Stimulated activated CD8-positive, alpha-beta memory T cell treated with anti-CD3 and anti-CD28 coated beads, Interleukin-2, amount 100 ng/mL, for 1 hour (primary cell): ENCODE results near the gene IER5L.
"Not testable (repeated sequence)": the region's sequence is repeated elsewhere in the genome, so short reads cannot be mapped to it uniquely, and the experiment has no call there.

ENCODE experiments used
- DNase-seq, 2 donors: peaks; one replicate each; pipeline ENCODE4 v3.0.0-alpha.2; 2020; ENCODE audit warnings: low read depth in 2 of 2

The IER5L gene

DNA sequence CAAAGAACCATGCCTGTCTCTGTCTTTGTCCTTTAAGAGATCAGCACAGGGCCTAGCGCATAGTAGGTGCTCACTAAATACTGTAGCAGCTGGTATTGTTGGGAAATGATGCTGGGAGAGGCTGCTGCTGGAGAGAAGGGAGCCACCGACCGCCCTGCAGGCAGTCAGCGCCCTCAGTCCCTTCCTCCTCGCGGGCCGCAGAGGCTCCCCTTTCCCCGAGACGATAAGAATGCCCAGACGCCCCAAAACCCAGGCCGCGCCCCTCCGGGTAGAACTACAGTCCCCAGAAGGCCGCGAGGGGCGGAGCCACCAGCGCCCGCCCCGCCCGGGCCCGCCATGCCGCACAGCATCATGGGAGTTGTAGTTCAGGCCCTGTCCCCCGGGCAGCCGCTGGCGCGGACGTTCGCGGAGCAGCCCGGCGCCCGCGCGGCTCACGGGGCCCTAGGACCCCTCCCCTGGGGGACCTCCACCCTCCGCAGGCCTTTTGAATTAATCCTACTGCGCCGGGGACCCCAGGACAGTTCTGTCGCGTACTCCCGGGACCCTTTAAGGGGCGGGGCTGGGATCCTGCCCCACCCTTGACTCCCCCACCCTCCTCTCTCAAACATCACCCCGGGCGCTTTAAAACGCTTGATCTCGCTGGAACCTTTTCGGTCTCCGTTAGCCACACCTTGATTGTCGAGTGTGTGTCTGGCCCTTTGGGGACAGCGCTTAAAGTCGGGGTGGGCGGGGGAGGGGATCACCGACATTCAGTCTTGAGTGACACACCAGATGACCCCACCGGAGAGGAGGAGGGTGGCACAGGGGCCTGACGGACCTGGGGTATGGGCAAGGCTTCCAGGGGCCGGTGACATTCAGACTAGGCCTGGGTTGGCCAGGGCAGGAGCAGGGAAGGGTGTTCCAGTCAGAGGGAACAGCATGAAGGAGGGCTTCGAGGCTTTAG lies 24.8 kb upstream of the IER5L start:
- peak; percentile 75 to 83 for DNase-seq

DNA sequence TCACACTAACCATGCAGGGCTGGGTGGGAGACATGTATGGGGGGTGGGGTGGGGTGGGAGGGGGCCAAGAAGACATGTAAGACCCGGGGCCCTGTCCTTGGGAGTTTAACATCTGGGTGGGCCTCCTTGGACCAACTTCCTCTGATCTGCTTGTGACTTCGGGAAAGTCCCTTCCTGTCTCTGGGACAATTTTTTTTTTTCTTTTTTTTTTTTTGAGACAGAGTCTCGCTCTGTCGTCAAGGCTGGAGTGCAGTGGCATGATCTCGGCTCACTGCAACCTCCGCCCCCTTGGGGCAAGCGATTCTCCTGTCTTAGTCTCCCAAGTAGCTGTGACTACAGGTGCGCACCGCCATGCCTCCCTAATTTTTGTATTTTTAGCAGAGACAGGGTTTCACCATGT lies 23.8 kb upstream of the IER5L start:
- no peak for DNase-seq

DNA sequence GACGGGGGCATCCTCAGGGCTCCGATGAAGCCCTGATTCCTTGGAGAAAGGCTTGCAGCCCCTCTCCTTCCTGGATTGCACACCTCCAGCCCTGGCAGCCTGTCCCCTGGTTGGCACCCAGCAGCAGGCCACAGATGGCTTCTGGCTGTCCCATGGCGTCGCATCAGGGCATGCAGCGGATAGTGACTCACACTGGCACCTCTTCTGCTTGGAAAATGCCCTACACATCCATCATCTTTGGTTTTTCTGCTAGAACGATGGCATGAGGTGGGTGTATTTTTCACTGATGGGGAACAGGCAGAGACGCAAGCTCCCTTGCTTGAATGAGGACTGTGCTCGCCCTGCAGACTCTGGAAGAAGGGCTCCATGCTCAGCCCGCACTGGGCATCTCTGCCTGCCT lies 23.2 kb upstream of the IER5L start:
- no peak for DNase-seq

DNA sequence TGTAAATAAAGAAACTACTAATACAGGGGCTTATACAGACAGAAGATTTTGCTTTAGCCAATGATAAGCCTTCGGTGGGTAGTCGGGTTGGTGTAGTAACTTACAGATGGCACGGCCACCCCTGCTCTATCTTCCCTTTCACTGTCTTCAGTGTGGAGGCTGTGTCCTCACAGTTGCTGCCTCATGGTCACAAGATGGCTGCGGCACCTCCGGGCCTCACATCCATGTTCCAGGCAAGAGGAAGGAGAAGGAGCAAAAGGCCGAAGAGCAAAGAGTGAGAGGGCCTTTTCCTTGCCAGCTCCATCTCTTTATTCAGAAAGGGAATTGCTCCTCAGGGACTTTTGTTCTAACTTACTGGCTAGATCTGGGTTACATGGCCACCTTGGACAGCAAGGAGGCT lies 22.2 kb upstream of the IER5L start:
- DNase-seq: no peak

DNA sequence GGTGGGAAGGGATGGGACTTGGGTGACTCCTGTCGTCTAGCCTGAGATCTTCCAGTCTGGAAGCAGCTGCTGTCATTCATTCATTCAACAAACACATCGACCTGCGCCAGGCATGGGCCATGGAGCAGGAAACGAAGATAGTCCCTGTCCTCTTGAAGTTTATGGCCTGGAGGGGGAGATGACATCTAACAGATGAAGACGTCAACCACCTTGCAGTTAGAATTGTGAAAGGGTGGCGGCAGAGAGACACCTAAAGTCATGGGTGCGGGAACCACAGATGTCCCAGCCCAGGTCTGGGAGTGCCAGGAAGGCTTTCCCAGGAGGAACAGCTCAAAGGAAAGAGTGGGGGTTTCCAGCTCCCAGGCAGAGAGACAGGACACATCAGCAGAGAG lies 21.0 kb upstream of the IER5L start:
- DNase-seq: no peak

DNA sequence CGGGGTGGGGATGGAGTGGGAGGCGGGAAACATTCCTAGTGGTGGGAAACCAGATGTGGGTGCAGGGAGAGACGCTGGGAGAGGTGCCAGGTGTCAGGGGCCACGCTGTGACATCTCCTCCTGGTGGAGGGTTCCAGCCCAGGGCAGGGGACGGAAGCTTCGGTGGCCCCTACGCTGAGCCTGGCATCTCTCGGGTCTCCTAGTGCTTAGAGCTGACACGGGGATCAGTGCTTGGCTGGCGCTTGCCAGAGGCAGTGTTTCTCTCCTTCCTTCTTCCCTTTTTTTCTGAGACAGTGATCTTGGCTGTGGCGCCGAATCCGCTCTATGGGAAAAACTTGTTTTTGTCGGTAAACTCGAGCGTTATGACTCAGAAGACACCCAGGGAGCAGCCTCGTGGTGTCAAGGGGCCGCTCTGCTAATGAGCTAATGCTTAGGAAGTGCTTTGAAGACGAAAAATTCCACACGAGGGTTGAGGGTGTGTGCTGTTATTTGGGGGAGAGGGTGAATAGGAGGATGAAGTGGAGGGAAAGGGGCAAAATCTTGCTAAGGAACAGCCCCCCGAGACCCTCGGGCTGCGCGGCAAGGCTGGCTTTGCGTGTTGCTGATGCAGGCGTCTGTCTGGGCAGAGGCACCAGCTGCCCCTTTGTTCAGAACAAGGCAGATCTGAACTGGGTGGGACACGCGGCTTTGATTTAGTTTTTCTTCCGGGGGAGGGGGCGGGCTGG lies 20.4 kb upstream of the IER5L start:
- no peak for DNase-seq

DNA sequence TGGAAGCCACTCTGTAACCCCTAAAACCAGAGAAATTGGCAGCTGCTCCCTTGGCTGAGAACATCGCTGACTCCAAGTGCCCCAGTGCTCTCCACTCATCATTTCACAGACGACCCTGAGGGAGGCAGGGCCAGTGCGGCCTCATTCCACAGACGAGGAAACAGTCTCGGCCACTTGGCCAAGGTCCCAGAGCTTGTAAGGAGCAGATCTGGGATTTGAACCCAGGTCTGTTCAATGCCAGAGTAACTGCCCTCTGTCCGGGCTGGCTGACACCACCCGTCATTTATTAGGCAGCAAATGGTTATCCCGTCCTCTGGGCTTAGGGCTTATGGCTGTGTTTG lies 19.9 kb upstream of the IER5L start:
- DNase-seq: no peak

DNA sequence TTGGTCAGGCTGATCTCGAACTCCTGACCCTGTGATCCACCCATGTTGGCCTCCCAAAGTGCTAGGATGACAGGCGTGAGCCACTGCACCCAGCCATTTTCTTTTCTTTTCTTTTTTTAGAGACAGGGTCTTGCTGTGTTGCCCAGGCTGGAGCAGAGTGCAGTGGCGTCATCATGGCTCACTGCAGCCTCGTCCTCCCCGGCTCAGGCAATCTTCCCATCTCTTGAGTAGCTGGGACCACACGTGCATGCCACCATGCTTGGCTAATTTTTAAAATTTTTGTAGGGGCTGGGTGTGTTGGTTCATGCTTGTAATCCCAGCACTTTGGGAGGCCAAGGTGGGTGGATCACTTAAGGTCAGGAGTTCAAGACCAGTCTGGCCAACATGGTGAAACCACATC lies 19.0 kb upstream of the IER5L start:
- not testable (repeated sequence) for DNase-seq

DNA sequence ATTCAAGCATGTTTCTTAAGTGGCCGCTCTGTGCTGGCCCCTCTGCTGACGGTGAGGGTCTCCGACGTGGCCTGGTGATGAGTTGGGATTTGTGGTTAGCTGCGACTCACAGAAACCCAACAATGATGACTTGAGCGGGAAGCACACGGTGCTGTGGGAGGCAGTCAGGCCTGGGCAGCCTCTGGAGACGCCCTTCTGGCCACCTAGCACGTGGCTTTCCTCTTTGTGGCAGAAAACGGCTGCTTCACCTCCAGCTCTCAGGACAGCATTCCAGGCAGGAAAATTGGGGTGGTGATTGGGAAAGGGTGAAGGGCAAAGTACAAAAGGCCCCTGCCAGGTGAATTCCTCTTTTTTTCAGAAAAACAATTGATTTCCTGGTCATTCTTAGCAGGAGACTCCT lies 17.5 kb upstream of the IER5L start:
- no peak for DNase-seq

DNA sequence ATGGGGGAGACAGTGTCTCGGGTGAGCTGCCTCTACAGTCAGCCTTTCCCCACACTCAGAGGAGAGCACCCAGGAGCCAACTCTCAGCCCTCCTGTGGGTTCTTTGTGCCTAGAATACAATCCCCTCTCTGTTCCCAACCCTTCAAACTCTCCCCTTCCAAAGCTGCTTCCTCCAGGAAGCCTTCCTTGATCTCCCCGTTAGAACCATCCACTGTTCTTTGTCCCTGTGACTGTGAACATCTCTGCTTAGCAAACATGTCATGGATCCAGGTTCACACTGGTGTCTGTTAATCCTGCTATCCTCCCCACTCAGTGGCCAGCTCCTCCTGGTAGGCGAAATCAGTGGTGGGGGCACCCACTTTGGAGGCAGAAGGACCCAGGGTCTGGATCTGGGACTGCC lies 16.2 kb upstream of the IER5L start:
- DNase-seq: no peak

DNA sequence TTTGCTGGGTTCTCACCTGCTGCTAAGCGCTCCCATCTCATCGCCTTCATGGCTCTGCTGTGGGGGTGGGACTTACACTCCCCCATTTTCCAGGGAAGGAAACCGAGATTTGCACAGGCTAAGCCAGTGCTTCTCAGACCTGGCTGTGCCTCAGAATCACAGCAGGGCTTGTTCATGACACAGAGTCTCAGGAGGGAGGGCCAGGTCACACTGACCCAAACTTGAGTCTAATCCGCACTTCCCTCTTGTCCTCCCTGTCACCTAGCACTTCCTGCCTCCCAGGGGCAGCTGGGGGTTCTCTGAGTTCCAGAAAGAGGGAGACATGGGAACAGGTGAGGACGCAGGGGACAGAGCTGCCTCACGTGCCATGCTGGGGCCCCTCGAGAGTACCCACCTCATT lies 15.6 kb upstream of the IER5L start:
- DNase-seq: no peak

DNA sequence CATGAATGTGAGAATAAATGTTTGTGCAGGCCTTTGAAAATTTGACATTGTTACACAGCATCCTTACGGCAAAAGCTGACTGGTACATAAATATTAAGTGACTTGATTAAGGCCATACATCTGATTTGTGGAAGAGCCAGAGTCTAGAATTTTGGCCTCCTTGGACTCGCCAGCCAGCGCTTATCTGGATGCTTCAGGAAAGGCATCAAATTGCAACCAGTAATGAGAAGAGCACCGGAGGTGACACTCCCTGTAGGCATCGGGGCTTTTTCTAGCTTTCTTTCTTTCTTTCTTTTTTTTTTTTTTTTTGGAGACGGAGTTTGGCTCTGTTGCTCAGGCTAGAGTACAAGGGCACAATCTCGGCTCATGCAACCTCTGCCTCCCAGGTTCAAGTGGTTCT lies 13.2 kb upstream of the IER5L start:
- DNase-seq: no peak

DNA sequence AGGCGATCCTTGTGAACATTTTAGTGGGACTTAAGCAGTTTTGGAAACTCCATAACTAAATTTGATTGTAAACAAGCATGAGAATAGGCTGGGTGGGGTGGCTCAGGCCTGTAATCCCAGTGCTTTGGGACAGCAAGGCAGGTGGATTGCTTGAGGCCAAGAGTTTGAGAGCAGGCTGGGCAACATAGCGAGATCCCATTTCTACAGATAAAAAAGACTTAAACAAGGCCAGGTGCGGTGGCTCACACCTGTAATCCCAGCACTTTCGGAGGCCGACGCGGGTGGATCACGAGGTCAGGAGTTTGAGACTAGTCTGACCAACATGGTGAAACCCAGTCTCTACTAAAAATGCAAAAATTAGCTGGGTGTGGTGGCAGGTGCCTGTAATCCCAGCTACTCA lies 11.9 kb upstream of the IER5L start:
- not testable (repeated sequence) for DNase-seq

DNA sequence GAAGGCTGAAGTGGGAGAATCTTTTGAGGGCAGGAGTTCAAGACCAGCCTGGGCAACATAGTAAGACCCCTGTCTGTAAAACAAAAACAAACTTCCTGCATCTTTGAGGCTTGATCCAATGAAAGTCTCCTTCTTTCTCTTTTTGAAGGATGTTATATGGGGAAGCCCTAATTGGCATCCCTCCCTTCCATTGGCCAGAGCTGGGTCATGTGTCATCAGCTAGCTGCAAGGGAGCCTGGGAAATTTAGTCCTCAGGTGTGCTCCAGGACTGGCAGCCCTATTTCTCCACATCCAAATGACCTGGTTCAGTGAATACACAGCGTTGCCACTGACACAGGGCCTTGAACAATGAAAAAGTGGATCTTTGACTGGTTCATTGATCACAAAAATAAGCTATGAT lies 9.0 kb upstream of the IER5L start:
- no peak for DNase-seq

DNA sequence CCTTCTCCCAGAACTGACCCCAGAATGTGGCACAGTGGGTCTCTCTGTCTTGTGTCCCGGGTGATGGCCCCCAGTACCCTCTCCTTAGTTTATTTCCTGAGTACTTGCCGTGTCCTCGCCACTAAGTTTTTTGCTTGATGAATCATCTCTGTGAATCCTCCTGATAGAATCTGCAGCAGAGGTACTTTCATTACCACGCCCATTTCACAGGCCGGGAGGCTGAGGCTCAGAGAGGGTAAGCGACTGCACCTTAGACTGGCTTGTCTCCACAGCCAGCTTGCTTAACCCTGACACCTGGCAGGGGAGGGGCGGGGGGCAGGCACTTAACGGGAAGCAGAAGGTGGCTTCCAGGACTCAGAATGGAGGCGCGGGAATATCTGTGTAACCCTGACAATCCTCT lies 7.9 kb upstream of the IER5L start:
- DNase-seq: no peak

DNA sequence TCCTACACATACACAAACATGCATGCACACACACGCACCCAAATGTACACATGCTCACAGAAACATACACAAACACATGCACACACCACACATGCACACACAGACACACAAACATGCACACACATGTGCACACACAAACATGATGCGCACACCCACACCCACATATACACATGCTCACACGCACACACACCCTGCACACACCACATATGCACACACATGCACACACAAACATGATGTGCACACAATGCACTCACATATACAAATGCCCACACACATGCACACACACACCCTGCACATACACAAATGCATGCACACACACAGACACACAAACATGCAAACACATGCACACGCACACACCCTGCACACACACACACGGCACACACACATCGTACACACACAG lies 7.3 kb upstream of the IER5L start:
- no peak for DNase-seq

DNA sequence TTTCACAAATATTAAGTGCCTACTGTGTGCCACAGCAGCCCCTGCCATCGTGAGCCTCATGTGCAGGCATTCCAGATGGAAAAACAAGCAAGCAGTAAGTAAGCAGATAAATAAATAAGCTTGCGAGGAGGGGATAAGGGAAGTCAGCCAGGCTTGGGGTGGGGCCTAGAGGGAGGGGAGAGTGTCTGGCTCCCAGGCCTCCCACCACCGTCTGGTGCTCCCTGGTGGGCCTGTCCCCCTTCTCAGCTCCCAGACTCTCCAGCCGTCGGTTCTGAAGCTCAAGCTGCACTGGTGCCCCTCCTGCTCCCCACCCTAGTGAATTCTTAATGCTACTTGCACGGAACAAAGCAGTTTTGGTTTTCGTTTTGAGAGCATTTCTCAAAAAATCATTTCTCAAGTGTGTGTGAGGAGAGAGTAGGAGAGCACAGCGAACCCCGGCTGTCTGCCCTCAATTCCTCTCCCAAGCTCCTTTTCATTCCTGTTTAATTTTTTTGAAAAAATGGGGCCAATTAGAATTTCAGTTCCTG lies 6.6 kb upstream of the IER5L start:
- DNase-seq: no peak

DNA sequence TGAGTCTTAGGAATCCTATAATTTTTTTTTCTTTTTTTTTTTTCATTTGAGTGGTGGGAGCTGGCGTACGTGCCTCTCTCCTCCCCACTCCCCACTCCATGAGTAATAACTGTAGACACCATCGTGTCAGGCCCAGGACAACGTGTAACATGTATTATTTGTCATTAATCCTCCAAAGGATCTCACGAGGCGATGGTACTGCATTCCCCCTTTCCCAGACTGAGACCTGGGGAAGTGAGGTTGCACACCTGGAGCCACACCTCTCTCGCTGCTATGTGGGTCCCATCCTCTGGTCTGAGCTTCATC lies 6.1 kb upstream of the IER5L start:
- DNase-seq: no peak

DNA sequence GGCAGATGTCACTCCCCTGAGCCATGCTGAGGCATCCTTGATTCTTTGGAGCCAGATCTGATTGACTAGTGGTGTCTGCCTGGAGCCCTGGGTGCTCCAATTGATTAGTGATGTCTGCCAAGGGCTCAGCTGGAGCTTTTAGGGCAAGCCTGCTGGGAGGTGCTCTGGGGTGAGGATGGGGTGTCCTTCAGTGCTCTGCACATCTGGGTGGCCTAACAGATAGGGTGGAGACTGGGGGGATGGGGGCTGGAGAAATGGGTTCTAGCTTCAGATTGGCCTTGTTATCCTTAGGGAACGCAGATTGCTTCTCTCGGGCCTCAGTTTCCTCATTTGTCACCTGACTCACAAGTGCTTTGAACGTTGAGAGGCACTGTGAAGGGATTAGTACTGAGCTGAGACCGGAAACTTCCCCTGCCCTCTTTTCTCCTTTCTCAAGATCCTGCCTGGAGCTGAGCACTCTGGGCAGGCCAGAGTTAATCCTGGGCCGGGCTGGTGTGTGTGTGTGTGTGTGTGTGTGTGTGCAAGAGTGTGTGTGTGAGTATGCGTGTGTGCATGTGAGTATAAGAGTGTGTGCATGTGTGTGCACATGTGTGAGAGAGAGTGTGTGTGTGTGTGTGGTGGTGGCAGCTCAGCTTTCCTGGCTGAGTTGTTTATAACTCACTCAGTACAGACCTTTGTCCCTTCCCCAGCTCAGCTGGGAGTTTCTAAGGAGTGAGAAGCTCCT lies 5.6 kb upstream of the IER5L start:
- DNase-seq: no peak

DNA sequence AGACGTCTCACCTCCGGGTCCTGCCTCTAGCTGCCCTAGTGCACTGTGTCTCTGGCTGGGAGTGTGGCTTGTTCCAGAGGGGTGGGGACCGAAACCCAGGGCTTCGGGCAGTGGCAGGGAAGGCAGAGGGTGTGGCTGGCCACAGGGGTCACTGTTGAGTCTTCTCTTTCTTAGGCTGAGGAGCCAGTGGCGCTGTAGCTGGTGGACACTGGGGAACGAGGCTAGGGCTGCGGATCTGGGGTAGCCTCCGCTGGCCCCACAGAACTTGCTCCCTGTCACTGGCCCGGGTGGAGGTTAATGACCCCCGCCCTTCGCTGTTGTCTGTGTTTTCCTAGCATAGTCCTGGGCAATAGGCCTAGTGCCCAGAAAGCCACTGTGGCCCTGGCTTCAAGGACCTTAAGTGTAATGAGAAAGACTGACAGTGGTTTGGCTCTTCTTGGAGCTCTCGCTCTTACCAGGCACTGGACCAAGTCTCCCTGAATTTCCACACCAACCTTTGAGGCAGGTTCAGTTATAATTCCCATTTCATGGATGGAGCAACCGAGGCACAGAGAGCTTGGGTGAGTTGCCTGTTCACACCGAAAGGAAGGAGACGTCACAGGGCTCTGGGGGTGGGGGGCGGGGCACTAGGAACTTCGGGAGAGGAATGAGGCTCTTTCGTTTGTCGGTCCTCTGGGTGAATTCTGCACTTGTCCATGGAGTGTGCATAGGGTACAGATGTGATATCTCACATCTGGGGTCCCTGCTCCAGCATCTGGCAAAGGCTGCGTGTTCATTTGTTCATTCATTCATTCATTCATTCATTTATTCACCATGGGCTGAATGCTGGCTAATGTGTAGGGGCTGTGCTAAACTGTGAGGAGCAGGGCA lies 4.8 kb upstream of the IER5L start:
- no peak for DNase-seq

DNA sequence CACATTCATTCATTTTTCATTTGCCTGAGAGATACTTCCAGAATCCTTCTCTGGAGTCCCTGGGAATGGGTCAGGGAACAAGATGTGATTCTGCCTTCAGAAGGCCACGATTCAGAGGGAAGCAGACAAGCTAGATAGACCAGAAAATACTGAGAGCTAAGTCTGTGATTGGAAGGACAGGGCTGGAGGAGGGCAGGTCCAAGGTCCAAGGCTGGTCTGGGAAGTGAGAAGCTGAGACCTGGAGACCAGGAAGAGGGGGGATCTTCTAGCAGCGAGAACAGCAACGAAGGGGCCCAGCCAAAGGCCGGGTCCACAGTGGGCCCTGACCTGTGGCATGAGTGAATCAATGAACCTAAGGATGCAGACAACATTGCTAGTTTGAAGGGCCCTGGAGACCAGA lies 4.1 kb upstream of the IER5L start:
- no peak for DNase-seq

DNA sequence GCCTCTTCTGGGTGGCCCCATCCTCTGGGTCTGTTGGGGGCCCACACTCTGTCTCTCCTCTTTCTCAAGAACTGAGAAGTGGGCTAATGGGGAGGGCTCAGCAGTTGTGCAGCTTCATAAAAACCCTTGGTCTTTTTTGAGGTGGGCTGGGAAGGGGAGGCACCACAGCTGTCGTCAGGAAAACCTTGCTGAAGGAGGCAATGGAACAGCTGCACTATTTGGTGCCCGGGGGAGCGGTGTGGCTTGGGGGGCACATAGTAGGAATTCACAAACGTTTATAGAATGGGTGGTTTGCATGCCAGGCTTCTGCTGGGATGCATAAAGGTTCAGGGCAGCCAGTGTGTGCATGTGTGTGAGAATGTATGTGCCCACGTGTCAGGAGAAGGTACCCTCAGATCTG lies 3.2 kb upstream of the IER5L start:
- no peak for DNase-seq
